Calu3 (cell line): ENCODE data around the gene PPARA. TPM values are rescaled to one million over a fixed set of nuclear protein-coding genes. Genes with fewer than 3 reads are reported as not detected.

ENCODE experiments used
- BruUV-seq: library from RNA; stranded (reverse); fragments of 400-500 nt; replicated peaks from 2 replicates; lab custom pipeline; 2021; lab: Mats Ljungman, UMichigan
- CTCF ChIA-PET: fragments of 300-600 bp; sonication (Branson Sonifier 250); formaldehyde crosslinking; loops from one replicate; lab custom pipeline; 2022; ENCODE audit warnings: antibody characterized with exemption; lab: Charles Lee
- DNase-seq: peaks from one replicate; pipeline ENCODE4 v3.0.0; 2022
- H3K27ac Mint-ChIP-seq: one replicate; pipeline ENCODE4 v1.8.0; 2022; ENCODE audit warnings: mixed read lengths; ENCODE audit not compliant: unreplicated experiment
- H3K27me3 Mint-ChIP-seq: one replicate; pipeline ENCODE4 v1.8.0; 2022; ENCODE audit warnings: mixed read lengths; ENCODE audit not compliant: unreplicated experiment
- H3K36me3 Mint-ChIP-seq: one replicate; pipeline ENCODE4 v1.8.0; 2022; ENCODE audit warnings: mild to moderate bottlenecking, moderate library complexity, mixed read lengths; ENCODE audit not compliant: insufficient read depth, unreplicated experiment
- H3K4me1 Mint-ChIP-seq: one replicate; pipeline ENCODE4 v1.8.0; 2022; ENCODE audit warnings: mild to moderate bottlenecking, low read depth, mixed read lengths; ENCODE audit not compliant: unreplicated experiment
- H3K4me3 Mint-ChIP-seq: one replicate; pipeline ENCODE4 v1.8.0; 2022; ENCODE audit warnings: mild to moderate bottlenecking, low read depth, moderate library complexity, mixed read lengths; ENCODE audit not compliant: unreplicated experiment
- H3K9me3 Mint-ChIP-seq: one replicate; pipeline ENCODE4 v1.8.0; 2022; ENCODE audit warnings: low read depth, mixed read lengths; ENCODE audit not compliant: unreplicated experiment
- intact Hi-C: fragments of 100-400 bp; cut with micrococcal nuclease; formaldehyde crosslinking; loops from one replicate; pipeline ENCODE4 v1.10.0; 2022; ENCODE audit not compliant: unreplicated experiment
- total RNA-seq: library from RNA; stranded (reverse); gene quantifications from 2 replicates; pipeline ENCODE4 v1.2.3, GENCODE V29; 2022
- TF ChIP-seq, protein P1 (sequence below): fragments of 200-600 bp; IDR thresholded peaks from one replicate; pipeline ENCODE4 v1.8.0; 2022; ENCODE audit warnings: antibody characterized with exemption; ENCODE audit not compliant: unreplicated experiment

Gene PPARA
- total RNA-seq, 1 experiment from 2014 or later, result 22.7 TPM

DNA sequence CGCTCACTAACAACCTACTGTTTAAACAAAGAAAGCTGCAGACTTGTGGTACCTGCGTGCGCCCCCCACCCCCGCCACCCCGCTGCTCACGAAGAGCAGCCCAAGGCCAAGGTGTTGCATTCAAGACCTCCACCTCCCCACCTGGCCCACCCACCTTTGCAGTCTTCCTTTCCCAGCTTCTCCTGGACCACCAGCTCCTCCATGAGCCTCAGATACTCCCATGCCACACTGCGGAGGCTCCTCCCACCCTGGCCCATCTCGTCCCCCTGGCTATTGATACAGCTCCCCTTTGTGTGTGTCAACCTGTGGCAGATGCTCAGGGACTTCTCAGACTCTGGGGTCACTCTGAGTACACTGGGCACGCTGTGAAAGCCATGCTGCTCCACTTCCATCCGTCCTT, 95.9 kb downstream of the PPARA start:
- no peak overlapping the region for H3K4me3 Mint-ChIP-seq
- TF ChIP-seq, protein P1, sequence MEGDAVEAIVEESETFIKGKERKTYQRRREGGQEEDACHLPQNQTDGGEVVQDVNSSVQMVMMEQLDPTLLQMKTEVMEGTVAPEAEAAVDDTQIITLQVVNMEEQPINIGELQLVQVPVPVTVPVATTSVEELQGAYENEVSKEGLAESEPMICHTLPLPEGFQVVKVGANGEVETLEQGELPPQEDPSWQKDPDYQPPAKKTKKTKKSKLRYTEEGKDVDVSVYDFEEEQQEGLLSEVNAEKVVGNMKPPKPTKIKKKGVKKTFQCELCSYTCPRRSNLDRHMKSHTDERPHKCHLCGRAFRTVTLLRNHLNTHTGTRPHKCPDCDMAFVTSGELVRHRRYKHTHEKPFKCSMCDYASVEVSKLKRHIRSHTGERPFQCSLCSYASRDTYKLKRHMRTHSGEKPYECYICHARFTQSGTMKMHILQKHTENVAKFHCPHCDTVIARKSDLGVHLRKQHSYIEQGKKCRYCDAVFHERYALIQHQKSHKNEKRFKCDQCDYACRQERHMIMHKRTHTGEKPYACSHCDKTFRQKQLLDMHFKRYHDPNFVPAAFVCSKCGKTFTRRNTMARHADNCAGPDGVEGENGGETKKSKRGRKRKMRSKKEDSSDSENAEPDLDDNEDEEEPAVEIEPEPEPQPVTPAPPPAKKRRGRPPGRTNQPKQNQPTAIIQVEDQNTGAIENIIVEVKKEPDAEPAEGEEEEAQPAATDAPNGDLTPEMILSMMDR, result no peak
- no TSS peak for BruUV-seq
- intact Hi-C loops, result no loop called here
- no peak for DNase-seq
- CTCF ChIA-PET, result no interaction called here
- H3K4me1 Mint-ChIP-seq, result peaks cover 3% of the 10 kb centered on the region
- H3K27me3 Mint-ChIP-seq, result no peaks in the 10 kb centered on the region
- H3K27ac Mint-ChIP-seq, result no peak overlapping the region
- H3K9me3 Mint-ChIP-seq, result no peaks in the 10 kb centered on the region
- peaks cover 28% of the 10 kb centered on the region for H3K36me3 Mint-ChIP-seq

DNA sequence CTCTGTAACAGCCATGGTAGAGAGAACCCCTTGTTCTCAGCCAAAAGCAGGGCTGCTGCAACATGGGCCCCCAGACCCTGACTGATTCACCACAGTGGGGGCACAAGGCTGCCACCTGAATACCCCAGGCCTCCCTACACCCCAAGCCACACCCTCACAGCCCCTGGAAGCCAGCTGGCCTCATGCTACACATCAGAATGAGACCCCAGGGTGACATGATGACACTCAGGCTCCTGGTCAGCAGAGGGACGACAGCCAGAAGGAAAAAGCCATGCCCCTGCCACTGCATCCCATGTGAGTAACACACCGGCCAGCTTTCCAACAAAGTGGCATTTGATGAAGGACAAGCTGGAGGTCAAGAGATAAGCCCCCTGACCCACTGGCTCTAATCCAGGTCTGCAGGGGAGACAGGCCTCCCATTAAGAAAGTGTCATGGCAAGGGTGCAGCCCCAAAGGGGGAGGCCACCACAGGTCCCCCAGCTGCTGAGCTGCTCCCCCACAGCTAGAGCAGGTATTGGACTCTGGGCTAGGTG, 97.2 kb downstream of the PPARA start:
- no TSS peak for BruUV-seq
- H3K4me3 Mint-ChIP-seq, result no peak overlapping the region
- no peaks in the 10 kb centered on the region for H3K27me3 Mint-ChIP-seq

GRCh38 chr22:46250035-46250782, 99.9 kb downstream of the PPARA start, which contains the start of gene CDPF1:
Gene CDPF1 (minus strand): TSS chr22:46250293. CDS start chr22:46248284, 2,009 bp downstream.
- no peaks in the 10 kb centered on the region for H3K27me3 Mint-ChIP-seq
- no TSS peak for BruUV-seq
- CTCF ChIA-PET, result interaction anchor here (0.6 kb wide), 1 partner anchor 18 kb away, joined by 4 read pairs; no protein-coding TSS in a partner anchor
- DNase-seq, result peak; percentile 94
- peak within 1 kb of the TSS; percentile 94 for H3K27ac Mint-ChIP-seq
- H3K9me3 Mint-ChIP-seq, result no peaks in the 10 kb centered on the region
- peak within 1 kb of the TSS; percentile 99 for H3K4me3 Mint-ChIP-seq
- H3K4me1 Mint-ChIP-seq, result peaks cover 11% of the 10 kb centered on the region
- intact Hi-C loops, result loop anchor here (10.0 kb wide), 1 partner anchor 55 kb away; no protein-coding TSS in a partner anchor
- TF ChIP-seq, protein P1, result no peak
- peaks cover 40% of the 10 kb centered on the region for H3K36me3 Mint-ChIP-seq

More for the DNA sequence above, 97.2 kb downstream of the PPARA start:
- peaks cover 11% of the 10 kb centered on the region for H3K4me1 Mint-ChIP-seq
- intact Hi-C loops, result no loop called here
- H3K27ac Mint-ChIP-seq, result no peak overlapping the region
- no peak for DNase-seq
- TF ChIP-seq, protein P1, result no peak
- CTCF ChIA-PET, result no interaction called here
- H3K36me3 Mint-ChIP-seq, result peaks cover 32% of the 10 kb centered on the region
- no peaks in the 10 kb centered on the region for H3K9me3 Mint-ChIP-seq

DNA sequence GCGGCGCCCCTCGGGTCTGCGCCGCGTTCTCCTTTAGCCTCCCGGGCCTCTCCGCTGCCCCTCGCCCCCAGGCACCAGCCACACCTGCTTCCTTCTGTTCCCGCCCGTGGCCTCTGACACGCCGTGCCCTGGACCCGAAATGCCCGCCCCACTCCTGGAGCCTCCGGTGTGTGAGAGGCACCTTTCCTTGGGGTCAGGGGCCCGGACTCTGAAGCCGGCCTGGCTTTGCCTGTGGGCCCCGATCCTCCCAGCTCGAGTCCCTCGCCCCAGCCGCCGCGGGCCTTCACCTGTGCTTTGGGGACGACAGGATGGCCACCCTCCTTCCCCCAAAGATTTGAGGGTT, 100.4 kb downstream of the PPARA start:
- Mint-ChIP-seq H3K36me3 (peaks cover 40% of the 10 kb centered on the region), H3K27me3 (no peaks in the 10 kb centered on the region), H3K4me3 (peak overlapping the region; percentile 99), H3K9me3 (no peaks in the 10 kb centered on the region), H3K27ac (peak overlapping the region; percentile 94), H3K4me1 (peaks cover 11% of the 10 kb centered on the region)
- no TSS peak for BruUV-seq
- TF ChIP-seq, protein P1, result no peak
- CTCF ChIA-PET, result interaction anchor here (0.6 kb wide), 1 partner anchor 18 kb away, joined by 4 read pairs; no protein-coding TSS in a partner anchor
- DNase-seq, result peak; percentile 22
- intact Hi-C loops, result loop anchor here (10.0 kb wide), 1 partner anchor 56 kb away; no protein-coding TSS in a partner anchor
